HG03432 (cell line): ENCODE data around the gene MYRIP.

ENCODE experiments used
- ATAC-seq: cut with Tn5 transposase; IDR thresholded peaks from one replicate; pipeline ENCODE4 v1.9.1; 2021; ENCODE audit warnings: mild to moderate bottlenecking, moderate library complexity; ENCODE audit not compliant: unreplicated experiment

The MYRIP gene

GRCh38 chr3:39962581-39962980 is 153.2 kb downstream of the MYRIP start:
- no peak for ATAC-seq

GRCh38 chr3:39965461-39965860 is 156.1 kb downstream of the MYRIP start:
- no peak for ATAC-seq

- no peak for ATAC-seq
Measured at GRCh38 chr3:39965997-39966396, 156.6 kb downstream of the MYRIP start.

GRCh38 chr3:39970982-39971381 is 161.6 kb downstream of the MYRIP start:
- ATAC-seq, result no peak

- no peak for ATAC-seq
Measured at GRCh38 chr3:39971559-39972031, 162.2 kb downstream of the MYRIP start.

- no peak for ATAC-seq
Measured at GRCh38 chr3:39972508-39972907, 163.1 kb downstream of the MYRIP start.

- no peak for ATAC-seq
Measured at GRCh38 chr3:39977058-39977794, 167.8 kb downstream of the MYRIP start.

- ATAC-seq, result no peak
Measured at GRCh38 chr3:39978308-39978707, 168.9 kb downstream of the MYRIP start.

GRCh38 chr3:39980058-39980457 is 170.6 kb downstream of the MYRIP start:
- no peak for ATAC-seq

GRCh38 chr3:39980781-39981180 is 171.4 kb downstream of the MYRIP start:
- ATAC-seq, result no peak

GRCh38 chr3:39981547-39982184 is 172.3 kb downstream of the MYRIP start:
- ATAC-seq, result no peak

- ATAC-seq, result no peak
Measured at GRCh38 chr3:39982665-39983357, 173.4 kb downstream of the MYRIP start.

GRCh38 chr3:39989746-39990145 is 180.3 kb downstream of the MYRIP start:
- no peak for ATAC-seq

- ATAC-seq, result no peak
Measured at GRCh38 chr3:39990532-39990931, 181.1 kb downstream of the MYRIP start.

- ATAC-seq, result no peak
Measured at GRCh38 chr3:40008796-40009195, 199.4 kb downstream of the MYRIP start.

- ATAC-seq, result no peak
Measured at GRCh38 chr3:40009991-40010390, 200.6 kb downstream of the MYRIP start.

- no peak for ATAC-seq
Measured at GRCh38 chr3:40012381-40012780, 203.0 kb downstream of the MYRIP start.

GRCh38 chr3:40016391-40016790 is 207.0 kb downstream of the MYRIP start:
- no peak for ATAC-seq

- no peak for ATAC-seq
Measured at GRCh38 chr3:40018369-40018768, 209.0 kb downstream of the MYRIP start.

- no peak for ATAC-seq
Measured at GRCh38 chr3:40019376-40019775, 210.0 kb downstream of the MYRIP start.

GRCh38 chr3:40020689-40021088 is 211.3 kb downstream of the MYRIP start:
- no peak for ATAC-seq

- no peak for ATAC-seq
Measured at GRCh38 chr3:40021338-40021737, 211.9 kb downstream of the MYRIP start.
